Measurements from ENCODE around the gene LRRC4B.

Gene LRRC4B

GRCh38 chr19:50522881-50523280, 45.4 kb downstream of the LRRC4B start:
- no peak for DNase-seq (ENCODE audit: low read depth)

GRCh38 chr19:50520822-50521465, 47.3 kb downstream of the LRRC4B start:
- DNase-seq (ENCODE audit: low read depth): no peak

- DNase-seq (ENCODE audit: low read depth): no peak
These were observed 49.1 kb downstream of the LRRC4B start for GRCh38 chr19:50519006-50519575.

- DNase-seq (ENCODE audit: low read depth): no peak
These were observed 49.9 kb downstream of the LRRC4B start for GRCh38 chr19:50518091-50519005.

GRCh38 chr19:50517704-50518075, 50.5 kb downstream of the LRRC4B start:
- no peak for DNase-seq (ENCODE audit: low read depth)

GRCh38 chr19:50516964-50517703, 51.1 kb downstream of the LRRC4B start:
- DNase-seq (ENCODE audit: low read depth): no peak

GRCh38 chr19:50516456-50516855, 51.8 kb downstream of the LRRC4B start:
- DNase-seq (ENCODE audit: low read depth): no peak

GRCh38 chr19:50515168-50515561, 53.1 kb downstream of the LRRC4B start:
- no peak for DNase-seq (ENCODE audit: low read depth)

GRCh38 chr19:50514346-50515167, 53.7 kb downstream of the LRRC4B start:
- DNase-seq (ENCODE audit: low read depth): no peak

GRCh38 chr19:50513746-50514345, 54.4 kb downstream of the LRRC4B start, which contains the start of gene ASPDH:
ASPDH (minus strand) TSS chr19:50513913; CDS start chr19:50513823, 90 bp downstream.
- DNase-seq (ENCODE audit: low read depth): no peak

- DNase-seq (ENCODE audit: low read depth): no peak
These were observed 55.1 kb downstream of the LRRC4B start for GRCh38 chr19:50512999-50513745.

- no peak for DNase-seq (ENCODE audit: low read depth)
These were observed 55.9 kb downstream of the LRRC4B start for GRCh38 chr19:50512112-50512998.

GRCh38 chr19:50511069-50511822, 57.0 kb downstream of the LRRC4B start, which contains the start of gene JOSD2:
JOSD2 (minus strand) TSS chr19:50511191; CDS start chr19:50510431, 760 bp downstream.
- peak; percentile 100 for DNase-seq (ENCODE audit: low read depth)

- DNase-seq (ENCODE audit: low read depth): no peak
These were observed 57.6 kb downstream of the LRRC4B start for GRCh38 chr19:50510700-50511068.

GRCh38 chr19:50510121-50510670, 58.0 kb downstream of the LRRC4B start:
- DNase-seq (ENCODE audit: low read depth): peak; percentile 13

- no peak for DNase-seq (ENCODE audit: low read depth)
These were observed 58.9 kb downstream of the LRRC4B start for GRCh38 chr19:50509366-50509765.

GRCh38 chr19:50508843-50509190, 59.4 kb downstream of the LRRC4B start:
- no peak for DNase-seq (ENCODE audit: low read depth)

- no peak for DNase-seq (ENCODE audit: low read depth)
These were observed 60.9 kb downstream of the LRRC4B start for GRCh38 chr19:50507376-50507775.

Data from iris pigment epithelial cell (primary cell).